ENCODE data around the gene KCNE3. TPM values are rescaled to one million over a fixed set of nuclear protein-coding genes. Genes with fewer than 3 reads are reported as not detected.

Gene KCNE3
- total RNA-seq, 1 donor from 2014 or later, result 20.9 TPM

- H3K27me3 ChIP-seq, result no peaks in the 10 kb centered on the region
- no peak for TF ChIP-seq CTCF (IDR thresholded peaks at IDR 0.05)
- no peak overlapping the region for H3K4me3 ChIP-seq
- no peaks in the 10 kb centered on the region for H3K9me3 ChIP-seq
- DNase-seq (no peak), ATAC-seq (no peak)
- H3K4me1 ChIP-seq, result no peaks in the 10 kb centered on the region
- no peaks in the 10 kb centered on the region for H3K36me3 ChIP-seq
- intact Hi-C loops (cut with DNase I), result no loop called here
- H3K27ac ChIP-seq, result no peak overlapping the region
Observed at GRCh38 chr11:74412321-74412720, 55.0 kb downstream of the KCNE3 start.

- Histone ChIP-seq H3K27ac (no peak overlapping the region), H3K9me3 (no peaks in the 10 kb centered on the region), H3K36me3 (no peaks in the 10 kb centered on the region), H3K4me3 (no peak overlapping the region), H3K27me3 (no peaks in the 10 kb centered on the region), H3K4me1 (no peaks in the 10 kb centered on the region)
- ATAC-seq, result no peak
- no peak for DNase-seq
- TF ChIP-seq CTCF (IDR thresholded peaks at IDR 0.05), result no peak
- intact Hi-C loops (cut with DNase I), result no loop called here
Observed at GRCh38 chr11:74409633-74410032, 57.7 kb downstream of the KCNE3 start.

Other genes starting within 250 kb of the KCNE3 start
- gene P4HA3, start 155.9 kb downstream of the KCNE3 start, total RNA-seq, result 0.96 TPM
- 5.1 TPM for gene PGM2L1, start 69.1 kb downstream of the KCNE3 start, total RNA-seq
- gene LIPT2, start 26.2 kb upstream of the KCNE3 start, total RNA-seq, result 2.1 TPM
- gene POLD3, start 125.0 kb upstream of the KCNE3 start, total RNA-seq, result 16.7 TPM

Data from upper lobe of right lung (tissue), 1 donor.